Measurements from ENCODE around the gene SYF2.

Gene SYF2

DNA sequence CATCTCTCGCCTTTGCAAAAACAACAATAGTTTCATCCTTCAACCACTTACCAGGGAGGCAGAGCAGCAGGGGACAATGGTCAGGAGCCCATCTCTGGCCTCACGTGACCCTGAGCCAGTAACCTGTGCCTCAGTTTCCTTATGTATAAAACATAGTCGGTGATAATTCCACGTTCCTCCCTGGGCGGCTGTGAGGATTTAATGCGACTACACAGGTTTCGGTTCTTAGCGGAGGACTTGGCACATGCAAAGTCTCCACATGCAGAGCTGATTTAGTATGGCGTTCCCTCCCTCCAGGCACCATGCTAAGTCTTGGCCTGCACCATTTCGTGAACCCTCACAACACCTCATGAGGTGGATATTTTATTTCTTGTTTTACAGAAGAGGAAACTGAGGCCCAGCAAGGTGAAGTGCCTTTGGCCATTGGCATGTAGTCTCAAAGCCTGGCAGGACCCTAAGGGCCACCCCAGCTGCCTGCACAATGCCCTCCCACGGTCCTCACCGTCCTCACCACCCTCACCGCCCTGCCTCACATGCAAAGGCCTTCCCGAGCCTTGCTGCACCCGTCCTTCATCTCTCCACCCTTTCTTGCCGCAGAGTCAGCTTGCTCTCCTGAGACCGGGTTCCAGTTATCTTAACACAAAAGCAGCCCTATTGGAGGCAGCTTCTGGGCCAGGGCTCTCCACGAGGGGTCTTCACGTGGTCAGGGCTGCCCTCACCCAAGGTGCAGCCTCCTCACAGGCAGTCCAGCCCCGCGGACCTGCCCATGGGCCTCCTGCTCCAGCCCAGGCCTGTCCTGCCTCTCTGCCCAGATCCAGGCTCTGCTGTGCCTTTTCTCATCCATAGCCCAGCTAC, 48.9 kb downstream of the SYF2 start:
- FAIRE-seq = no peak

DNA sequence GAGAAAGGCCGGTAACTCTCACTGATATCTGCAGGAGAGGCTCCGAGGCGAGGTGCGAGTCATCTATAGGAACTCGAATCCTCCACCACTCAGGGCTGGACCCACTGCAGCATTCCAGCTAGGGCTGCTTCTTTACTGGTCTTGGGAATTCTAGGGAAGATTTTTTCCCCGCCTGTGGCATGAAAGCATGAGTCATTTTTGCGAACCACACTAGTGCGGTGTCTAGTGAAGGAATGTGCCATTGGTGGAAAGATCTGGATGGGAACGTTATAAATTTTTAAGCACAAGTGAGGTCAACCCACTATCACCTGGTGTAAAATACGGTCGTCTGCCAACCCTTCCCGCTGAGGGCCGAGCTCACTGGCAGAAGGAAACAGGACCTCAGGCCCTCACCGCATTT, 49.7 kb downstream of the SYF2 start:
- FAIRE-seq = no peak

DNA sequence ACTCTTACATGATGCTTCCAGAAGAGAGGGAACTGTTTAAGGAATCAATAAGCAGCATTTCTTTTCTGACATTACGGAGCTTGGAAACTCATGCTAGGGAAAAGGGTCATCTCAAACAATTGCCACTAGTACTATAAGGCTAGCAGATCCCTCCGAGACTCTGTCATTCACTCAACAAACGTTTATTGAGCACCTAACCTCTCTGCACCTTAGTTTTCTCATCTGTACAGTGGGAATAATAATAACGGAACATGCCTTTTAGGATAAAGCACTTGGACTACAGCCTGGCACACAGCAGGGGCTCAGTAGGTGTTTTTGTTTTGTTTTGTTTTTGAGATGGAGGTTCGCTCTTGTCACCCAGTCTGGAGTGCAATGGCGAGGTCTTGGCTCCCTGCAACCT, 51.3 kb downstream of the SYF2 start:
- no peak for FAIRE-seq

DNA sequence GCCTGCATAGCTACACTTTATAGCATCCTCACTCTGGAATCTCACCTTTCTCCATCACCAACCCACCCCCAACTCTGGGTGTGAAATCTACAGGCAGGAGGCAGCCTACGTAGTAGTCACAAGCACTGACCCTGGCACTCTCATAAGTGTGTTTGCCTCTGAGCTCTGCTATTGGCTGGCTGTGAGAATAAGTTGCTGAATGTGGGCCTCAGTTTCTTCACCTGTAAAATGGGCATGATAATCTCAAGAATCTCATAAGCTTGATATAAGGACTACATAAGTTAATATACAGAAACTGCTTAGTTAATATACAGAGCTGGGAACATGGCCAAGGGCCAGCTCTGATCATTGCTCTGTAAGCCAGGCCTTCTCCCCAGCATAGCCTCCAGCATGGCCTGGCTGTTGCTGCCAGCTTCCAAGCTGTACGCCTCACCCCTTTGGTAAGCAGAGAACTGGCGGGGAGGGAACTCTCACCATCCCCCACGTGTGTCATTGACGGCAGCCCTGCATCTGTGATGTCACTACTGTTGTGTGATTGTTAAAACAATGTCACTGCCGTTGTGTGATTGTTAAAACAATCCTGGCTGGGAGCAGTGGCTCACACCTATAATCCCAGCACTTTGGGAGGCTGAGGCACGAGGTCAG, 53.3 kb downstream of the SYF2 start:
- no peak for FAIRE-seq

DNA sequence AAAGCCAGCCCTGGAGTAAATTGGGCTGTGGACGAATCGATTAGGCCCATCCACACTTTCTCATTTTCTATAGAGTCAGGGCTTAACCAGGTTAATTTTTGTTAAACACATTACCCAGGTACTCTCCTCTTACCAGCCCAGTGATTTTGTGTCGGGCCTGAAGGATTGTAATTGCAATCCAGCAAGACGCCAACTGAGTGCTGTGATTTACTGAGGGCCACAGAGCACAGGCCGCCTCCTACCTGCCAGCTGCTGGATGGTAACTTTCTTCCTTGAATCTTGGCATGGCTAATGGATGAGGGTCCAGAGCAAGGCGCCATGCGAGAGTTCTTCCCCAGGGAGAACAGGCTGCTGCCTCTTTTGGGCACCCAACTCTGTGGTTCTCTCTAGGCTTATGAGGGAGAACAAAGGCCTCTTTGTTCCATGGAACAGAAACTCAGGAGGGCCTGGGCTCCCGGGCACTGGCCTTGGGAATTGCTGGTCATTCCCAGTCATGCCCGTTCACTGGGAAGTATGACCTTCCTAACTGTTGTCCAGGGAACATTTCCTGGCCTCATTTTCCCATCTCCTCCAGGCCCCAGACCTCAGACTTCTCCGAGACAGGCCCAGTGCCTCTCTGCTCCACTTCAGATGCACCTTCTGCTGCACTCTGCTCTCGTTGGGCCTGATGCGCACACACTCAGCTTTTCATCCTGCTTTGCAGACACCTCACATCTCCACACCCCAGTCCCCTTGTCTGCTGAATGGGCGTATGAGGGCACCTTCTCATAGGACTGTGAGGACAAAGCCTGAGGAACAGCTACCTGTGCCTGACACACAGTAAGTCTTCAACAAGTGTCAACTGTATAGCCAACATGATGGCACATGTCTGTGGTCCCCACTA, 57.3 kb downstream of the SYF2 start:
- no peak for FAIRE-seq

DNA sequence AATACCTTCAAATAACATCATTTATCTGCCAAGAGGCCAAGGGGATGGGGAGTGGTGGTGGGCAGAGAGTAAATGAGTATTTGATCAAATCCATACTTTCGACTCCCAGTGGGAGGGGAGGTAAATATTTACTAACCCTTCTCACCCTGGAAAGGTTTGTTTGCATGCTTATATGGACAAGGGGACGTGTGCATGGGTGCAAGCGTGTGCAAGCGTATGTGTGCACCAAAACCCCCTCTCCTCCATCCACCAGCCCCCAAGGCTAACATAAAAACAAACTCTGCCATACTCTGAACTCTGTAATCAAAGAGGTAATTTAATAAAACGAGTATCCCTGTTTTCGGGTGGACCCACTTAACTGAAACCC, 58.0 kb downstream of the SYF2 start:
- no peak for FAIRE-seq

DNA sequence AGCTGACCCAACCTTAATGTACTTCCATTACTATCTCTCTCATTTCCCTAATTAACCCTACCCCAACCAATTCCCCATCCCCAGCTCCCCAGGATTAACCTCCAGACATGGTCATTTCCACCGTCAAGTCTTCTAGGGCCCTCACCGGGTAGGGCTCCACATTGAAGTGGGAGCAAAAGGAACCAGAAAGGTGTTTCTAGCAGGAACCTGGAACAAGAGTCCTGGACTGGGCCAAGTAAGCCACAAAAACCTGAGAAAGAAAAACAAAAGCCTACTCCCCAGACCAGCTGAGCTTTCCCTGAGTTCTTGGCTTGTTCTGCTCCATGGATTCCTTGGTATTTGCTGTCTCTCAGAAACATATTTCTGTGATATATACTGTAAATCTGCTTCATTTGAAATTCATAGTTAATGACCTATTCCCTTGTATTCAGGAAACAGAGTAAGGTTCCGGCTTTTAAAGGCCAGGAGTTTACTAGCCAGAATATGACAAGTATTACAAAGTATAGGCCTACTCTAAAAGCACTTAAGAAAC, 58.4 kb downstream of the SYF2 start:
- FAIRE-seq = no peak

Data from endometrium (tissue), 2 donors.